IPS-18a (cell line): Measurements from ENCODE around the gene ENTREP3.
"Not testable (repeated sequence)": the region's sequence is repeated elsewhere in the genome, so short reads cannot be mapped to it uniquely, and the experiment has no call there.

Source experiments
- H3K27ac ChIP-seq: one replicate; pipeline ENCODE4 v1.5.1; 2013; ENCODE audit warnings: low read length
- H3K27me3 ChIP-seq: one replicate; pipeline ENCODE4 v1.6.1; 2013; ENCODE audit warnings: mild to moderate bottlenecking, low read length; ENCODE audit not compliant: control insufficient read depth, insufficient read depth
- H3K36me3 ChIP-seq: one replicate; pipeline ENCODE4 v1.6.1; 2013; ENCODE audit warnings: low read depth, low read length; ENCODE audit not compliant: control insufficient read depth
- H3K4me1 ChIP-seq: one replicate; pipeline ENCODE4 v1.6.1; 2013; ENCODE audit warnings: low read depth, low read length; ENCODE audit not compliant: control insufficient read depth
- H3K4me3 ChIP-seq: one replicate; pipeline ENCODE4 v1.5.1; 2013; ENCODE audit warnings: low read length
- H3K9ac ChIP-seq: one replicate; pipeline ENCODE4 v1.6.1; 2013; ENCODE audit warnings: mild to moderate bottlenecking, low read length, moderate library complexity
- H3K9me3 ChIP-seq: one replicate; pipeline ENCODE4 v1.6.1; 2013; ENCODE audit warnings: low read depth, low read length; ENCODE audit not compliant: control insufficient read depth

ENTREP3 gene

DNA sequence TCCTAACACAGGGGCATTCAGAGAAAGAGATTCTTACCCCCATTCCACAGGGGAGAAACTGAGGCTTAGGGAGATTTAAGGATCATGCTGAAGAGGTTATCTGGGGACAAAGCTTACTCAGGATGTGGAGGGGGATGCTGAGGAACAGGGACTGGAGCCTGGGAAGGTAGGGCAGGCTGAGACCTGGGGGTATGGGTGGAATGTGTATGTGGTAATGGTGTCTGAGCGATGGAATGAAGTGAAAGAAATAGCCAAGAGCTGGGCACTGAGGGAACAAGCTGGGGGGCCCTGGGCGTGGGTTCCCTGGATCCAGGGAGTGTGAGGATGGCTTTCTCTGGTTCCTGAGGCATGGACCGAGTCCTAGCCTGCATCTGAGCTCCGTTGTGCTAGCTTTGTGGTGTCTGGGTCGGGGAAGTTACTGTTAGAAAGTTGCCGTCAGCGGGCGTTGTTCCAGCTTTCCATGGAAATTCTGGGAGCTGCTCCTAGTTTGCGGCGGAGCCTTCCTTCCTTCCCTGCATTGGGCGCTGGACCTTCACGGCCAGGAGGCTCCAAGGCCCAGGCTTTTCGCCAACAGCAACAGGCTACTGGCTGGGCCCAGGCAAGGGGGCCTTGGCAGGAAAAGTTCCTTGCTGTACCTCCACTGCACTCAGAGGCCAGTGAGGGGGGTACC is 43.8 kb downstream of the ENTREP3 start:
- peaks cover 13% of the 10 kb centered on the region for H3K4me1 ChIP-seq
- H3K27ac ChIP-seq, H3K9ac ChIP-seq, H3K4me3 ChIP-seq, H3K27me3 ChIP-seq, H3K9me3 ChIP-seq, H3K36me3 ChIP-seq: not testable (repeated sequence)

DNA sequence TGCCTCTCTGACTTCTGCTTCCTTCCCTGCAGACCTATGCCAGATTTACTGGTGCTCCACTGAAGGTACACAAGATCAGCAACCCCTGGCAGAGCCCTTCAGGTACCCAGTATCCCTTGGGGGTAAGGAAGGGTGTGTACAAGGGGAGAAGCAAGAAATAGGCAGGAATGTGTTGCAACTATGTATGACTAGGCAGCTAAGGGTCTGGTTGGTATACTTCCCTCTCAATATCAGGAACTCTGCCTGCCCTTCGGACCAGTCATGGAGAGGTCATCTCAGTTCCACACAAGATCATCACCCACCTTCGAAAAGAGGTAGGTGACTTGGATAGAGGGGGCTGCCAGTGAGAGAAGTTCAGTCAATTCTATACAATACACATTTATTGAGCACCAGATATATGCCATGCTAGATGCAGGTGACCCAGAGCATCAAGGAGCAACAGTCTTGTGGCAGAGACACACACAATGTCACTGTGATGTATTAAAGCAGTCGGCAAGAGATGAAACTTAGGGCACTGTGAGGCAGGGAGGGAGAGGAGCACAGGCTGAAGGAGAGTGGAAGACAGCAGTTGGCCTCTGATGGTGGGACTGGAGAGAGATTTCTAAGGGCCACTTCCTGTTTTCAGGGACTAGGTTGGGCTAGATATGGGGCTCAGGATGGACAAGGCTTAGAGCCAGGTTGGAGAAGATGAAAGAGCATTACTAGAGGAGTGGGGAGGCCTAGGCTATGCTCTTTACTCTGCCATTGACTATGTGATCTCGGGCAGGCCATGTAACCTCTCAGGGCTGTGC is 44.8 kb downstream of the ENTREP3 start:
- Histone ChIP-seq H3K27me3 (peaks cover 4% of the 10 kb centered on the region), H3K36me3 (no peaks in the 10 kb centered on the region), H3K4me1 (peaks cover 13% of the 10 kb centered on the region), H3K9ac (no peak overlapping the region), H3K9me3 (no peaks in the 10 kb centered on the region), H3K27ac (no peak overlapping the region), H3K4me3 (peak overlapping the region; percentile 98)

GRCh38 chr1:155209312-155209721 is 46.0 kb downstream of the ENTREP3 start:
- Histone ChIP-seq H3K9ac (peak overlapping the region; percentile 97), H3K4me3 (peak overlapping the region; percentile 98), H3K36me3 (no peaks in the 10 kb centered on the region), H3K27me3 (peaks cover 4% of the 10 kb centered on the region), H3K9me3 (no peaks in the 10 kb centered on the region), H3K4me1 (peaks cover 13% of the 10 kb centered on the region), H3K27ac (peak overlapping the region; percentile 84)

DNA sequence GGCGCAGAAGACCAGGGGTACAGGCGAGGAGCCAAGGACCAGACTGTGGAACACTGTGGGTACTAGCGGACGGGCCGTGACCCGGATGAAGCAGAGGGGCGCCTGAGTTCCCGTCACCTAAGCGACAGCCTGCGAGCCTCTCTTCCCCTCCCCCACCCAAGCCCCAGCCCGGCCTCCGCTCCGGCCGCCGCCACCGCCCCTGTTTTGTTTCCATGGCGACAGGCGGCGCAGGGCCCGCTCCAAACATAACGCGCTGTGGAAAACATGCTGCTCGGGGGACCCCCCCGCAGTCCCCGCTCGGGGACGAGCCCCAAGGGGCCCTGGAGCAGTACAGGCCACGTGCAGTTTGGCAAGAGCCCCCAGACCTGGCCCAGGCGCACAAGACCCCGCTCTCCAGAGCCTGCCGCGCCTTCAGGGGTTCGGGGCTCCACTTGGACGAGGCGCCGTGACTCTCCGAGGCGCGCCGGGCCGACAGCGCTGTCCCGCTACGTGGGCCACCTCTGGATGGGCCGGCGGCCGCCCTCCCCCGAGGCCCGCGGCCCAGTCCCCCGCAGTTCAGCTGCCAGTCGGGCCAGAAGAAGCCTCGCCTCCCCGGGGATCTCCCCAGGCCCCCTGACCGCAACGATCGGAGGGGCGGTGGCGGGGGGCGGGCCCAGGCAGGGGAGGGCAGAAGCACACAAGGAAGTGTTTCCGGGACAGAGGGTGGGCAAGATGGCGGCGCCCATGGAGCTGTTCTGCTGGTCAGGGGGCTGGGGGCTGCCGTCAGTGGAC is 46.6 kb downstream of the ENTREP3 start, which contains the start of gene MTX1:
Gene MTX1 (plus strand): TSS at position 155 of the 771 bp plus-strand sequence. CDS start 110 bp downstream, at position 265.
- Histone ChIP-seq H3K27me3 (peaks cover 4% of the 10 kb centered on the region), H3K4me3 (peak within 1 kb of the TSS; percentile 98), H3K27ac (peak within 1 kb of the TSS; percentile 84), H3K9me3 (no peaks in the 10 kb centered on the region), H3K36me3 (no peaks in the 10 kb centered on the region), H3K9ac (peak within 1 kb of the TSS; percentile 97), H3K4me1 (peaks cover 13% of the 10 kb centered on the region)

- H3K27ac ChIP-seq = peak within 1 kb of the TSS; percentile 72
- H3K27me3 ChIP-seq = peaks cover 4% of the 10 kb centered on the region
- H3K4me3 ChIP-seq = peak within 1 kb of the TSS; percentile 98
- H3K4me1 ChIP-seq = peaks cover 13% of the 10 kb centered on the region
- peak within 1 kb of the TSS; percentile 97 for H3K9ac ChIP-seq
- H3K9me3 ChIP-seq = no peaks in the 10 kb centered on the region
- H3K36me3 ChIP-seq = peaks cover 5% of the 10 kb centered on the region
These were observed 47.3 kb downstream of the ENTREP3 start, which contains the start of gene THBS3 for GRCh38 chr1:155207806-155208540. TSS of gene THBS3 (minus strand) at chr1:155207897. CDS start at chr1:155207876, 21 bp downstream.

- H3K27me3 ChIP-seq = peaks cover 4% of the 10 kb centered on the region
- H3K9me3 ChIP-seq = no peaks in the 10 kb centered on the region
- H3K4me3 ChIP-seq = peak overlapping the region; percentile 54
- H3K36me3 ChIP-seq = peaks cover 13% of the 10 kb centered on the region
- peaks cover 13% of the 10 kb centered on the region for H3K4me1 ChIP-seq
- no peak overlapping the region for H3K27ac ChIP-seq
- peak overlapping the region; percentile 44 for H3K9ac ChIP-seq
These were observed 48.1 kb downstream of the ENTREP3 start for GRCh38 chr1:155206891-155207805.

DNA sequence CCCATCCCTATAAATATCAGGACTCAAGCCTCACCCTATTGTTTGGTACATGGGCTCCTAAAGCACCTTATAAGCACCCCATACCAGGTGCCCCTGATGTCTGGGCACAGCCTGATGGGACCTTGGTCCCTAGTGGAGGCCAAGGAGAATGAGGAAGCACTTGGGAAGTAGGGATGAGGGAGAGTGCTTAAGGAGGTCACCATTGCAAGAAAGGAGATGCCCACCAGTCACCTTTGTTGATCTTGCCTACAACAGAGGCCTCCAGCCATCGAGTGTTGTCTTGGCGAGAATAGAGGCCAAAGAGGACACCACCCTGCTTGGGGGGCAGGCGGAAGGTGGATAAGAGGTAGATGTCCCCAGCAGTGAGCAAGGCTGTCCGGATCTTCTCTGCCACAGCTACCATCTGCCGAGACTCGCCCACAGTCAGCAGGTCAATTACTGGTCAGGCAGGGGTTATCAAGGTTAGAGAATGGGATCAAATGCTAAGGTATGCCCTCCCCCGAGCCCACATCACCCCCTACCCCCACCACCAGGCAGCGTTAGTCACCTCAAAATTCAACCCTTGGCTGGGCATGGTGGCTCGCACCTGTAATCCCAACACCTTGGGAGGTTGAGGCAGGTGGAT is 49.2 kb downstream of the ENTREP3 start:
- Histone ChIP-seq H3K4me1 (peaks cover 13% of the 10 kb centered on the region), H3K36me3 (peaks cover 24% of the 10 kb centered on the region), H3K9me3 (no peaks in the 10 kb centered on the region), H3K4me3 (no peak overlapping the region), H3K9ac (no peak overlapping the region), H3K27ac (no peak overlapping the region), H3K27me3 (peaks cover 4% of the 10 kb centered on the region)

DNA sequence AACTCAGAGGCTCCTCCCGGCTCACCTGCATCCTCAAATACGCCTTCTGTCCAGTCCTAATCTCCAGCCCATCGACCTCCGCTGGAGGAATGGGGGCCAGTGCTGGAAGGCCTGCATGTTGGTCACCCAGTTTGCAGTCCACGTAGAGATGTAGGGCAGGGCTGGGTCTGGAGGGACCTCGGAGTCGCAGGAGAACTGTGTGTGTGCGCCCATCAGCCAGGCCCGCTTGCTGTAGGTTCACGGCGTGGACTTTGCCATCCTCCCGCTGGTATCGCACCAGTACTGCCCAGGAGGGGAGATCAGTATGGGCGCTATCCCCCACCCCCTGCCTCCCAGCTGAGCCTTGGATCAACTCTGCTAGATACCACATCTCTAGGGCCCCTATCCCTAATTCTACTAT is 50.2 kb downstream of the ENTREP3 start:
- Histone ChIP-seq H3K9ac (no peak overlapping the region), H3K27me3 (peaks cover 4% of the 10 kb centered on the region), H3K4me1 (peaks cover 13% of the 10 kb centered on the region), H3K9me3 (no peaks in the 10 kb centered on the region), H3K36me3 (peaks cover 34% of the 10 kb centered on the region), H3K4me3 (no peak overlapping the region), H3K27ac (no peak overlapping the region)

GRCh38 chr1:155202731-155203515 is 52.4 kb downstream of the ENTREP3 start:
- H3K4me3 ChIP-seq = no peak overlapping the region
- no peak overlapping the region for H3K9ac ChIP-seq
- H3K9me3 ChIP-seq = no peaks in the 10 kb centered on the region
- no peak overlapping the region for H3K27ac ChIP-seq
- H3K36me3 ChIP-seq = peaks cover 53% of the 10 kb centered on the region
- H3K4me1 ChIP-seq = peaks cover 9% of the 10 kb centered on the region
- H3K27me3 ChIP-seq = peaks cover 4% of the 10 kb centered on the region
